ENCODE measurements around the gene SLX4IP. TPM values are rescaled to one million over a fixed set of nuclear protein-coding genes. Genes with fewer than 3 reads are reported as not detected.

The SLX4IP gene
- total RNA-seq, 1 experiment from 2014 or later = 9.7 TPM

DNA sequence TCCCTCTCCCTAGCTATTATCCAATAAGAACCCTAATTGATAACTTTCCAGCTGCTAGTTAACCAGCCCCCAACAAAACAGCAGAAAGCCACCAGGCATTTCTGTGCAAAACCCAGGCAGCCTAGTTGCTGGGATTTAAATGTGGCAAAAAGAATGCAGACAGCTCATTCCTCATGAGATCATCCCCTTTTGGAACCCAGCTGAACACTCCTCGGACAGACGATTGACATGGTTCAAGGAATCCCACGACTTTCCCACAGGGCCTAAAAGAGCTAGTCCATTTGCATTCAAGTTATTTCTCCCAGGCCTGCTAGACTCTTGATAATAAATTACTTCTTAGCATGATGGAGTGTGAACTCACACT is 214.7 kb downstream of the SLX4IP start:
- Histone ChIP-seq H3K4me1 (ENCODE audit: low read length) (peaks cover 6% of the 10 kb centered on the region), H3K79me2 (ENCODE audit: low read length) (no peaks in the 10 kb centered on the region), H3K9ac (ENCODE audit: low read length) (no peak overlapping the region), H3K27me3 (ENCODE audit: low read length) (no peaks in the 10 kb centered on the region), H2AFZ (ENCODE audit: low read length) (no peak overlapping the region), H3K9me3 (ENCODE audit: low read length) (no peaks in the 10 kb centered on the region), H3K27ac (ENCODE audit: low read length) (no peak overlapping the region), H3K4me2 (ENCODE audit: low read depth, low read length, poor library complexity, severe bottlenecking) (no peak overlapping the region), H3K36me3 (ENCODE audit: insufficient read depth, low read length) (peaks cover 6% of the 10 kb centered on the region; the same call in 1 of the 2 replicates), H4K20me1 (ENCODE audit: insufficient read depth, low read depth, low read length) (no peaks in the 10 kb centered on the region), H3K9me2 (replicated peaks; ENCODE audit: insufficient read depth, low read length) (no peaks in the 10 kb centered on the region), H3K4me3 (ENCODE audit: low read length) (no peak overlapping the region)
- no peak for DNase-seq

DNA sequence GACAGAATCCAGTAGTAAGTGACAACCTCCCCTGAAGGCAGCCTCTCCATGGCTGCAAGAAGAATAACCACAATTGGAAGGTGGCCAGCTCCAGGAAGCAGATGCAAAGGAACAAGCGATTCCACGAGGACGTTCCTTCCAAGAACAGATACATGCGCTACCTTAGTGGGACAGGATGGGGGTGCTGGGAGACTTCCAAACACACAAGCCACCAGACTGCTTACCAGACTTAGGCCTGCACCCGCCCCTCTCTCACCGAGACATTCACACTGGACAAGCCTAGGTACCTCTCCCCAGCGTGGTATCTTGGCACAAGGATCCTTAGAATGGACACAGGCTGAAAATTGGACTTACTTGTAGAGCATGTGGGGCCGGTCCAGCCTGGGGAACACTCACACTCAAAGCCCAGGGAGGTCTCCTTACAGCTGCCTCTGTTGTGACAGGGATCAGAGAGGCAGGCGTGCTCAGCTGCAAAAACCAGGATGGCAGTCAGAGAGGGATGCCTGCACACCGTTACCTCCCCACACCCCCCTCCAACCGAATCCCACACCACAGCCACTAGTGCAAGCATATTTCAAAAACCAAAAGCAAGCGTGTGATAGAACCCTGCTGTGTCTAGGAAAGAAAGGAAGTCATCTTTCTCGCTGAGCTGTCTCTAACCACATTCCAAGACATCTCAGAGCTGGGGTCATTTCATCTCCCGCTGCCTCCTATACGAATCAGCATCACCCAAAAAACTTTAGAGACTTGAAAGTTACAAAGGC is 216.3 kb downstream of the SLX4IP start:
- Histone ChIP-seq H3K27me3 (ENCODE audit: low read length) (no peaks in the 10 kb centered on the region), H3K36me3 (ENCODE audit: insufficient read depth, low read length) (peaks cover 9% of the 10 kb centered on the region), H3K9me3 (ENCODE audit: low read length) (no peaks in the 10 kb centered on the region), H3K9ac (ENCODE audit: low read length) (no peak overlapping the region), H3K4me3 (ENCODE audit: low read length) (no peak overlapping the region), H2AFZ (ENCODE audit: low read length) (no peak overlapping the region), H3K9me2 (replicated peaks; ENCODE audit: insufficient read depth, low read length) (no peaks in the 10 kb centered on the region), H3K4me1 (ENCODE audit: low read length) (peaks cover 12% of the 10 kb centered on the region), H3K79me2 (ENCODE audit: low read length) (no peaks in the 10 kb centered on the region), H3K4me2 (ENCODE audit: low read depth, low read length, poor library complexity, severe bottlenecking) (no peak overlapping the region), H4K20me1 (ENCODE audit: insufficient read depth, low read depth, low read length) (no peaks in the 10 kb centered on the region), H3K27ac (ENCODE audit: low read length) (no peak overlapping the region)
- DNase-seq = no peak

DNA sequence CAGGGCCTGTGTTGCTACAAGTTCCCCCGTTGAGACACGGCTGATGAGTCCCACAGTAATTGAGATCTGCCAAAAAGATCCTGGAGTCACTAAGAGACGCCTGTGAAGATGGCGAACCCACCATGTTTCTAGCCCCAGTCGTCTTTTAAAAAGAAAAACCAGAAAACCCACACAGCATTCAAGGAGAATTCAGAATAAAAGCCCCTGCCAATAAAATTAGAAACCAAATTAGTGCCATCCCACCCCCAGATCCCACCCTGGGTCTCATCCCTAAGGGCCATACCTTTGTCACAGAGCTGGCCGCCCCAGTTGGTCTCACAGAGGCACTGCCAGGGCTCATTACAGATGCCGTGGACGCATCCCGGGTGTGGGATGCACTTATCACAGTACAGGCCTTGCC is 217.1 kb downstream of the SLX4IP start:
- Histone ChIP-seq H3K4me2 (ENCODE audit: low read depth, low read length, poor library complexity, severe bottlenecking) (no peak overlapping the region), H3K9me2 (replicated peaks; ENCODE audit: insufficient read depth, low read length) (no peaks in the 10 kb centered on the region)
- no peak for DNase-seq

DNA sequence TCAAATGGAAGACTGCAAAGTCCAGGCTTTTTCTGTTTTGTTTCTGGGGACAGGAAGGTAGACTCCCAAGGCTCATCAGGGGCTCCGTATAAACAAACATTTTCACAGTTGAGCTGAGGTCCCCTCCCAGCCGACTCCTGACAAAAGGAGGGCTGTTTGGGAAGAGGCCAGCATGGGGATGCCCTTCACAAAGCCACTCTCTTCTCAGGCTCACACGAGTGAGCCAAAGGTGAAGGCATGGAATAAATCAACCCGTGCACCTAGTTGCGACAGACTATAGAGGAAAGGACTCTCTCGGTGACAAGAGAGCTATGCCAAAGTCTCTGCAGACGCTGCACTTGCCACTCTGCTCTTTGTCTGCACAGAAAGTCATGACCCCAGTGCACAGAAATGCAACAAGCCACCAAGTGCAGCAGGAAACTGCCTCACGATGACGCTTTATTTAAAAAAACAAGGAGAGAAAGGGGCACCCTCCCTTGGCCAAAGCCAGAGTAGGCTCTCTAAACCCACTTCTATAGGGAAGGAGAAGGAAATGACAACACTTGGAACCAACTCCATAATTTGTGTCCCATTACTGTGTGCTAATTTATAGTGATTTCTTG is 217.7 kb downstream of the SLX4IP start:
- no peaks in the 10 kb centered on the region for H3K9me2 ChIP-seq (replicated peaks; ENCODE audit: insufficient read depth, low read length)

More for the DNA sequence above, 217.1 kb downstream of the SLX4IP start:
- no peak overlapping the region for H3K9ac ChIP-seq (ENCODE audit: low read length)
- H4K20me1 ChIP-seq (ENCODE audit: insufficient read depth, low read depth, low read length) = no peaks in the 10 kb centered on the region
- H3K79me2 ChIP-seq (ENCODE audit: low read length) = no peaks in the 10 kb centered on the region
- no peaks in the 10 kb centered on the region for H3K9me3 ChIP-seq (ENCODE audit: low read length)
- no peak overlapping the region for H3K4me3 ChIP-seq (ENCODE audit: low read length)
- H3K4me1 ChIP-seq (ENCODE audit: low read length) = peaks cover 12% of the 10 kb centered on the region
- no peaks in the 10 kb centered on the region for H3K27me3 ChIP-seq (ENCODE audit: low read length)
- H3K27ac ChIP-seq (ENCODE audit: low read length) = no peak overlapping the region
- H3K36me3 ChIP-seq (ENCODE audit: insufficient read depth, low read length) = peaks cover 9% of the 10 kb centered on the region
- no peak overlapping the region for H2AFZ ChIP-seq (ENCODE audit: low read length)

DNA sequence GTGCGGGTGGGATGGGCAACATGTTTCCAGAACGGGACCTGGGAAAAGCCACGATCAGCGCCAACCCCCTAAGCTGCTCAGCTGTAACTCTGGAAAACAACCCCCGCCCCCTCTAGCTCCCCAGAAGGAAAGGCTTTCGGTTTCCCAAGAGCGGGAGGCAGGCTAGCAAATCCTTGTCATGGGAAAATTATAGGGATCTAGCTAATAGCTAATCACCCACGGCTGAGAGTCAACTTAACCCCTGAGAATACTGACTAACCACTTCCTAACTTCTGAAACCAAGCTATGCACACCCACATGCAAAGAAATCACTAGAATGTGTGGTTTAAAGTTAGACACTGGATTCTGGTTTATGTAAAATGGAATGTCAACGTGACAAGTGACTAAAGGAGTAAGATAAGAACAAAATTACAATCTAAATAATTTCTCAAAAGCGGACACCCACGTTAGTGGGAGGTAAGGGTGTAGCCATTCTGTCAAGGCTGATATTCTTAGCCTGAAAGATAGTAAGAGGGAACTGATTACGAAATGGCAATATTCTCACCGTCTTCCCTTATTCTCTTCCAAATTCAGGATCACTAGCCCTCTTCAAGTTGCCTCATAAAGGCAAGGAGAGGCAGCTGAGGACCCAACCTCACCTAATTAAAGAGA is 218.6 kb downstream of the SLX4IP start:
- Histone ChIP-seq H3K4me3 (ENCODE audit: low read length) (no peak overlapping the region), H3K27me3 (ENCODE audit: low read length) (no peaks in the 10 kb centered on the region), H3K27ac (ENCODE audit: low read length) (no peak overlapping the region), H3K36me3 (ENCODE audit: insufficient read depth, low read length) (peaks cover 5% of the 10 kb centered on the region), H3K9me3 (ENCODE audit: low read length) (no peaks in the 10 kb centered on the region), H4K20me1 (ENCODE audit: insufficient read depth, low read depth, low read length) (no peaks in the 10 kb centered on the region), H3K9me2 (replicated peaks; ENCODE audit: insufficient read depth, low read length) (no peaks in the 10 kb centered on the region), H3K79me2 (ENCODE audit: low read length) (no peaks in the 10 kb centered on the region), H3K4me1 (ENCODE audit: low read length) (peaks cover 12% of the 10 kb centered on the region), H2AFZ (ENCODE audit: low read length) (no peak overlapping the region), H3K4me2 (ENCODE audit: low read depth, low read length, poor library complexity, severe bottlenecking) (no peak overlapping the region), H3K9ac (ENCODE audit: low read length) (no peak overlapping the region)
- DNase-seq = no peak

More for the DNA sequence above, 217.7 kb downstream of the SLX4IP start:
- Histone ChIP-seq H3K9me3 (ENCODE audit: low read length) (no peaks in the 10 kb centered on the region), H3K27ac (ENCODE audit: low read length) (no peak overlapping the region), H3K36me3 (ENCODE audit: insufficient read depth, low read length) (peaks cover 9% of the 10 kb centered on the region), H4K20me1 (ENCODE audit: insufficient read depth, low read depth, low read length) (no peaks in the 10 kb centered on the region), H3K9ac (ENCODE audit: low read length) (no peak overlapping the region), H3K79me2 (ENCODE audit: low read length) (no peaks in the 10 kb centered on the region), H2AFZ (ENCODE audit: low read length) (no peak overlapping the region), H3K4me2 (ENCODE audit: low read depth, low read length, poor library complexity, severe bottlenecking) (no peak overlapping the region), H3K4me3 (ENCODE audit: low read length) (no peak overlapping the region), H3K4me1 (ENCODE audit: low read length) (peaks cover 12% of the 10 kb centered on the region), H3K27me3 (ENCODE audit: low read length) (no peaks in the 10 kb centered on the region)
- no peak for DNase-seq

DNA sequence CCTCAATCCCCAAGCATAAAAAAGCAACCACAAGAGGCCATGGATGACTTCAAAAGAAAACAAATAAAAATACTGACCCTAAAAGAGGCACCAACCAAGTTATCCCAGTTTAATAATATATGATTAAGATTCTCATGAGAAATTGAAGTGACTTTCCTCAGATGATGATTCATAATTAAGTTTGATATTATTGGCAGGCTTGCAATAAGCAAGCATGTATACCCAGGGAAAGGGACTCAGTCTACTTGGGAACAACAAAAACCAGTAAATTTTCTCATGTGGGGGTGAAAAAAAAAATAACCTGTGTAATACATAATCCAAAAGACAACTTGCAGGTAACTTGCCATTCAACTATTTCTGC is 219.1 kb downstream of the SLX4IP start:
- Histone ChIP-seq H3K9me2 (replicated peaks; ENCODE audit: insufficient read depth, low read length) (no peaks in the 10 kb centered on the region), H3K9me3 (ENCODE audit: low read length) (no peaks in the 10 kb centered on the region), H3K4me3 (ENCODE audit: low read length) (no peak overlapping the region), H3K27ac (ENCODE audit: low read length) (no peak overlapping the region), H3K27me3 (ENCODE audit: low read length) (no peaks in the 10 kb centered on the region), H2AFZ (ENCODE audit: low read length) (no peak overlapping the region), H3K4me2 (ENCODE audit: low read depth, low read length, poor library complexity, severe bottlenecking) (no peak overlapping the region), H3K79me2 (ENCODE audit: low read length) (no peaks in the 10 kb centered on the region), H4K20me1 (ENCODE audit: insufficient read depth, low read depth, low read length) (no peaks in the 10 kb centered on the region), H3K9ac (ENCODE audit: low read length) (no peak overlapping the region), H3K4me1 (ENCODE audit: low read length) (peaks cover 12% of the 10 kb centered on the region), H3K36me3 (ENCODE audit: insufficient read depth, low read length) (peaks cover 5% of the 10 kb centered on the region)
- DNase-seq = no peak

DNA sequence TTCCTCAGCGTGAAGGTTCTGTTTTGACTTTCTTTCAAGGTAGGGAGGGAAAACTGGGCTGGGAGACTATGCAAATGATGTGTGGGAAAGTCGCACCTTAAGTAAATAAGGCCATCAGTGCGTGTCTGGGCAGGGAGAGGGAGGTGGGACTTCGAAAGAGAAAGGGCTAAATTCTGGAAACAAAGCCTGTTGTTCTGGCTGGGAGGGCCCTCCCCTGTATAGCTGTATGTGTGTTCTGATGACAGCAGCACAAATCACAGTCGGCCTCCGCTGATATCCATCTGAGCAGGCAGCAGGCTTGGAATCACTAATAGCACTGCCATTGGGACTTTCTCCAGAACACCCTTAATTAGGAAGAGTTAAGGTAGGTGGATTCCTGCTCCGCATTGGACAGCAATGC is 219.5 kb downstream of the SLX4IP start:
- no peak for DNase-seq
- peaks cover 5% of the 10 kb centered on the region for H3K36me3 ChIP-seq (ENCODE audit: insufficient read depth, low read length)
- no peaks in the 10 kb centered on the region for H4K20me1 ChIP-seq (ENCODE audit: insufficient read depth, low read depth, low read length)
- H3K27ac ChIP-seq (ENCODE audit: low read length) = no peak overlapping the region
- no peak overlapping the region for H3K4me2 ChIP-seq (ENCODE audit: low read depth, low read length, poor library complexity, severe bottlenecking)
- H3K9ac ChIP-seq (ENCODE audit: low read length) = no peak overlapping the region
- H3K4me3 ChIP-seq (ENCODE audit: low read length) = no peak overlapping the region
- H3K9me3 ChIP-seq (ENCODE audit: low read length) = no peaks in the 10 kb centered on the region
- H3K79me2 ChIP-seq (ENCODE audit: low read length) = no peaks in the 10 kb centered on the region
- H2AFZ ChIP-seq (ENCODE audit: low read length) = no peak overlapping the region
- no peaks in the 10 kb centered on the region for H3K27me3 ChIP-seq (ENCODE audit: low read length)
- no peaks in the 10 kb centered on the region for H3K9me2 ChIP-seq (replicated peaks; ENCODE audit: insufficient read depth, low read length)
- H3K4me1 ChIP-seq (ENCODE audit: low read length) = peaks cover 12% of the 10 kb centered on the region

Measured in Karpas-422 (cell line).